Liver (tissue), 9 donors: ENCODE results near the gene CDC45. TPM values are rescaled to one million over a fixed set of nuclear protein-coding genes. Genes with fewer than 3 reads are reported as not detected.

Source experiments
- DNase-seq: peaks from one replicate; pipeline ENCODE4 v3.0.0-alpha.2; 2017; ENCODE audit warnings: low spot score
- H3K27ac ChIP-seq, 2 donors: one replicate each; pipeline ENCODE4 v1.7.0; 2013; ENCODE audit warnings: inconsistent platforms in 2 of 2, low read length in 2 of 2, control low read depth in 1 of 2, low read depth in 1 of 2, mild to moderate bottlenecking in 1 of 2
- H3K27me3 ChIP-seq, 4 donors: one replicate each; pipeline versions ENCODE4 v1.6.1 to v1.7.0; 2013; ENCODE audit warnings: low read length in 3 of 4, inconsistent platforms in 1 of 4, mild to moderate bottlenecking in 1 of 4, moderate library complexity in 1 of 4; ENCODE audit not compliant: control insufficient read depth in 4 of 4, insufficient read depth in 4 of 4
- H3K36me3 ChIP-seq, 4 donors: one replicate each; pipeline versions ENCODE4 v1.6.1 to v1.7.0; 2013; ENCODE audit warnings: low read length in 3 of 4, mild to moderate bottlenecking in 3 of 4, low read depth in 1 of 4, moderate library complexity in 1 of 4; ENCODE audit not compliant: control insufficient read depth in 4 of 4, insufficient read depth in 3 of 4
- H3K4me1 ChIP-seq, 4 donors: one replicate each; pipeline versions ENCODE4 v1.6.1 to v1.7.0; 2013; ENCODE audit warnings: low read length in 3 of 4, mild to moderate bottlenecking in 3 of 4, moderate library complexity in 1 of 4; ENCODE audit not compliant: control insufficient read depth in 4 of 4, insufficient read depth in 4 of 4
- H3K4me3 ChIP-seq, 3 donors: one replicate each; pipeline versions ENCODE4 v1.6.1 to v1.7.0; 2013; ENCODE audit warnings: low read length in 3 of 3, control low read depth in 1 of 3, low read depth in 1 of 3, mild to moderate bottlenecking in 1 of 3
- H3K9ac ChIP-seq, 2 donors: one replicate each; pipeline ENCODE4 v1.7.0; 2013; ENCODE audit warnings: low read length in 2 of 2, mild to moderate bottlenecking in 2 of 2, moderate library complexity in 2 of 2, control low read depth in 1 of 2, low read depth in 1 of 2
- H3K9me3 ChIP-seq, 4 donors: one replicate each; pipeline versions ENCODE4 v1.6.1 to v1.7.0; 2013; ENCODE audit warnings: low read length in 3 of 4; ENCODE audit not compliant: control insufficient read depth in 4 of 4
- FOXA2 ChIP-seq: IDR thresholded peaks from 2 replicates; pipeline ENCODE4 v1.6.1; 2016; ENCODE audit warnings: antibody characterized with exemption
- HNF4A ChIP-seq, 2 donors: conservative IDR thresholded peaks; 2 replicates each; pipeline ENCODE4 v1.6.1; 2016; ENCODE audit warnings: antibody characterized with exemption in 2 of 2, mild to moderate bottlenecking in 2 of 2
- NR2F2 ChIP-seq: IDR thresholded peaks from 2 replicates; pipeline ENCODE4 v1.6.1; 2016; ENCODE audit warnings: antibody characterized with exemption
- RXRA ChIP-seq, 2 donors: IDR thresholded peaks; 2 replicates each; pipeline ENCODE4 v1.6.1; 2017 to 2018; ENCODE audit warnings: antibody characterized with exemption in 2 of 2, mild to moderate bottlenecking in 1 of 2
- SP1 ChIP-seq: IDR thresholded peaks from 2 replicates; pipeline ENCODE4 v1.6.1; 2018; ENCODE audit warnings: antibody characterized with exemption, mild to moderate bottlenecking
- TAF1 ChIP-seq: conservative IDR thresholded peaks from 2 replicates; pipeline ENCODE4 v1.6.1; 2016; ENCODE audit warnings: antibody characterized with exemption, mild to moderate bottlenecking
- YY1 ChIP-seq: IDR thresholded peaks from 2 replicates; pipeline ENCODE4 v1.6.1; 2016; ENCODE audit warnings: antibody characterized with exemption, mild to moderate bottlenecking
- WGBS: extraction: QIAGEN DNeasy Blood & Tissue Kit; methylation state at CpG from one replicate; pipeline ENCODE4 v1.1.7; 2013; 5-methylcytosine and 5-hydroxymethylcytosine counted together
- polyA plus RNA-seq, 2 donors: library from polyadenylated mRNA; stranded (reverse) in 1 of 2; unstranded in 1 of 2; fragments of 200-250 nt in 1 of 2; fragments of >200 nt in 1 of 2; fragmentation: Nextera tagmentation in 1 of 2; extraction: Ambion mirVana in 1 of 2; gene quantifications; one replicate each; pipeline versions ENCODE4 v1.2.1 to v1.2.3, GENCODE V29; 2013 to 2015
- total RNA-seq, 2 donors: library from RNA; depleted of rRNA; stranded (reverse); fragments of >200 nt; gene quantifications; one replicate each; pipeline ENCODE4 v1.2.3, GENCODE V29; 2014
- TF ChIP-seq, protein P1 (sequence below): IDR thresholded peaks from 2 replicates; pipeline ENCODE4 v1.6.1; 2016; ENCODE audit warnings: antibody characterized with exemption
- TF ChIP-seq, protein P2 (sequence below): IDR thresholded peaks from 2 replicates; pipeline ENCODE4 v1.6.1; 2016; ENCODE audit warnings: antibody characterized with exemption, mild to moderate bottlenecking
- TF ChIP-seq, protein P3 (sequence below): fragments of 150-350 bp; IDR thresholded peaks from 2 replicates; pipeline ENCODE4 v1.5.1; 2017; ENCODE audit warnings: improper control_type of control experiment, low read depth, low read length; ENCODE audit not compliant: missing input control
- TF ChIP-seq, protein P4 (sequence below): IDR thresholded peaks from 2 replicates; pipeline ENCODE4 v1.6.1; 2016; ENCODE audit warnings: antibody characterized with exemption
- donor health status: healthy.
- donor health status: healthy.
- donor health status: healthy.
- donor health status: healthy.
- donor health status: healthy.

Gene CDC45
- total and polyA plus RNA-seq, 4 donors: 0.33 to 15.5 (median 0.94) TPM

DNA sequence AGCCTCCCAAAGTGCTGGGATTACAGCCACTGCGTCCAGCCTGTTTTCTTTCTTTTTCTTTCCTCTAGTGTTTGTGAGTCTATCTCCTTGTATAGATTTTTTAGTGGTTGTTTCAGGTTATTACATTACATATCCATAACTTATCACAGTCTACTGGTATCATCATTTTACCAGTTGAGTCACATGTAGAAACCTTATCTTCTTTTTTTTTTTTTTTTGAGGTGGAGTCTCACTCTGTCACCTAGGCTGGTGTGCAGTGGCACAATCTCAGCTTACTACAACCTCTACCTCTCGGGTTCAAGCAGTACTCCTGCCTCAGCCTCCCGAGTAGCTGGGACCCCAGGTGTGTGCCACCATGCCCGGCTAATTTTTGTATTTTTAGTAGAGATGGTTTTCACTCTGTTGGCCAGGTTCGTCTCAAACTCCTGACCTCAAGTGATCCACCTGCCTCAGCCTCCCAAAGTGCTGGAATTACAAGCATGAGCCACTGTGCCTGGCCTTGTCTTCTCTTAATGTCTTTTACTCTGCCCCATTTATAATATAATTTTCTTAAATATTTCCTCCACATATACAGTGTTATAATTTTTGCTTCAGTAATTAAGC, 11.0 kb downstream of the CDC45 start:
- TF ChIP-seq HNF4A (conservative IDR thresholded peaks at IDR 0.05) (no peak), YY1 (no peak), NR2F2 (no peak), TAF1 (no peak), RXRA (IDR thresholded peaks at IDR 0.05) (no peak), SP1 (no peak)
- TF ChIP-seq, protein P1, sequence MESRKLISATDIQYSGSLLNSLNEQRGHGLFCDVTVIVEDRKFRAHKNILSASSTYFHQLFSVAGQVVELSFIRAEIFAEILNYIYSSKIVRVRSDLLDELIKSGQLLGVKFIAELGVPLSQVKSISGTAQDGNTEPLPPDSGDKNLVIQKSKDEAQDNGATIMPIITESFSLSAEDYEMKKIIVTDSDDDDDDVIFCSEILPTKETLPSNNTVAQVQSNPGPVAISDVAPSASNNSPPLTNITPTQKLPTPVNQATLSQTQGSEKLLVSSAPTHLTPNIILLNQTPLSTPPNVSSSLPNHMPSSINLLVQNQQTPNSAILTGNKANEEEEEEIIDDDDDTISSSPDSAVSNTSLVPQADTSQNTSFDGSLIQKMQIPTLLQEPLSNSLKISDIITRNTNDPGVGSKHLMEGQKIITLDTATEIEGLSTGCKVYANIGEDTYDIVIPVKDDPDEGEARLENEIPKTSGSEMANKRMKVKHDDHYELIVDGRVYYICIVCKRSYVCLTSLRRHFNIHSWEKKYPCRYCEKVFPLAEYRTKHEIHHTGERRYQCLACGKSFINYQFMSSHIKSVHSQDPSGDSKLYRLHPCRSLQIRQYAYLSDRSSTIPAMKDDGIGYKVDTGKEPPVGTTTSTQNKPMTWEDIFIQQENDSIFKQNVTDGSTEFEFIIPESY: no peak
- TF ChIP-seq, protein P2, sequence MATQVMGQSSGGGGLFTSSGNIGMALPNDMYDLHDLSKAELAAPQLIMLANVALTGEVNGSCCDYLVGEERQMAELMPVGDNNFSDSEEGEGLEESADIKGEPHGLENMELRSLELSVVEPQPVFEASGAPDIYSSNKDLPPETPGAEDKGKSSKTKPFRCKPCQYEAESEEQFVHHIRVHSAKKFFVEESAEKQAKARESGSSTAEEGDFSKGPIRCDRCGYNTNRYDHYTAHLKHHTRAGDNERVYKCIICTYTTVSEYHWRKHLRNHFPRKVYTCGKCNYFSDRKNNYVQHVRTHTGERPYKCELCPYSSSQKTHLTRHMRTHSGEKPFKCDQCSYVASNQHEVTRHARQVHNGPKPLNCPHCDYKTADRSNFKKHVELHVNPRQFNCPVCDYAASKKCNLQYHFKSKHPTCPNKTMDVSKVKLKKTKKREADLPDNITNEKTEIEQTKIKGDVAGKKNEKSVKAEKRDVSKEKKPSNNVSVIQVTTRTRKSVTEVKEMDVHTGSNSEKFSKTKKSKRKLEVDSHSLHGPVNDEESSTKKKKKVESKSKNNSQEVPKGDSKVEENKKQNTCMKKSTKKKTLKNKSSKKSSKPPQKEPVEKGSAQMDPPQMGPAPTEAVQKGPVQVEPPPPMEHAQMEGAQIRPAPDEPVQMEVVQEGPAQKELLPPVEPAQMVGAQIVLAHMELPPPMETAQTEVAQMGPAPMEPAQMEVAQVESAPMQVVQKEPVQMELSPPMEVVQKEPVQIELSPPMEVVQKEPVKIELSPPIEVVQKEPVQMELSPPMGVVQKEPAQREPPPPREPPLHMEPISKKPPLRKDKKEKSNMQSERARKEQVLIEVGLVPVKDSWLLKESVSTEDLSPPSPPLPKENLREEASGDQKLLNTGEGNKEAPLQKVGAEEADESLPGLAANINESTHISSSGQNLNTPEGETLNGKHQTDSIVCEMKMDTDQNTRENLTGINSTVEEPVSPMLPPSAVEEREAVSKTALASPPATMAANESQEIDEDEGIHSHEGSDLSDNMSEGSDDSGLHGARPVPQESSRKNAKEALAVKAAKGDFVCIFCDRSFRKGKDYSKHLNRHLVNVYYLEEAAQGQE: no peak
- TF ChIP-seq, protein P3, sequence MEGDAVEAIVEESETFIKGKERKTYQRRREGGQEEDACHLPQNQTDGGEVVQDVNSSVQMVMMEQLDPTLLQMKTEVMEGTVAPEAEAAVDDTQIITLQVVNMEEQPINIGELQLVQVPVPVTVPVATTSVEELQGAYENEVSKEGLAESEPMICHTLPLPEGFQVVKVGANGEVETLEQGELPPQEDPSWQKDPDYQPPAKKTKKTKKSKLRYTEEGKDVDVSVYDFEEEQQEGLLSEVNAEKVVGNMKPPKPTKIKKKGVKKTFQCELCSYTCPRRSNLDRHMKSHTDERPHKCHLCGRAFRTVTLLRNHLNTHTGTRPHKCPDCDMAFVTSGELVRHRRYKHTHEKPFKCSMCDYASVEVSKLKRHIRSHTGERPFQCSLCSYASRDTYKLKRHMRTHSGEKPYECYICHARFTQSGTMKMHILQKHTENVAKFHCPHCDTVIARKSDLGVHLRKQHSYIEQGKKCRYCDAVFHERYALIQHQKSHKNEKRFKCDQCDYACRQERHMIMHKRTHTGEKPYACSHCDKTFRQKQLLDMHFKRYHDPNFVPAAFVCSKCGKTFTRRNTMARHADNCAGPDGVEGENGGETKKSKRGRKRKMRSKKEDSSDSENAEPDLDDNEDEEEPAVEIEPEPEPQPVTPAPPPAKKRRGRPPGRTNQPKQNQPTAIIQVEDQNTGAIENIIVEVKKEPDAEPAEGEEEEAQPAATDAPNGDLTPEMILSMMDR: no peak
- TF ChIP-seq, protein P4, sequence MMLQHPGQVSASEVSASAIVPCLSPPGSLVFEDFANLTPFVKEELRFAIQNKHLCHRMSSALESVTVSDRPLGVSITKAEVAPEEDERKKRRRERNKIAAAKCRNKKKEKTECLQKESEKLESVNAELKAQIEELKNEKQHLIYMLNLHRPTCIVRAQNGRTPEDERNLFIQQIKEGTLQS: no peak
- H3K36me3 ChIP-seq: no peaks in the 10 kb centered on the region
- 97% methylated on average over 5 of the region's 5 CpGs for WGBS

DNA sequence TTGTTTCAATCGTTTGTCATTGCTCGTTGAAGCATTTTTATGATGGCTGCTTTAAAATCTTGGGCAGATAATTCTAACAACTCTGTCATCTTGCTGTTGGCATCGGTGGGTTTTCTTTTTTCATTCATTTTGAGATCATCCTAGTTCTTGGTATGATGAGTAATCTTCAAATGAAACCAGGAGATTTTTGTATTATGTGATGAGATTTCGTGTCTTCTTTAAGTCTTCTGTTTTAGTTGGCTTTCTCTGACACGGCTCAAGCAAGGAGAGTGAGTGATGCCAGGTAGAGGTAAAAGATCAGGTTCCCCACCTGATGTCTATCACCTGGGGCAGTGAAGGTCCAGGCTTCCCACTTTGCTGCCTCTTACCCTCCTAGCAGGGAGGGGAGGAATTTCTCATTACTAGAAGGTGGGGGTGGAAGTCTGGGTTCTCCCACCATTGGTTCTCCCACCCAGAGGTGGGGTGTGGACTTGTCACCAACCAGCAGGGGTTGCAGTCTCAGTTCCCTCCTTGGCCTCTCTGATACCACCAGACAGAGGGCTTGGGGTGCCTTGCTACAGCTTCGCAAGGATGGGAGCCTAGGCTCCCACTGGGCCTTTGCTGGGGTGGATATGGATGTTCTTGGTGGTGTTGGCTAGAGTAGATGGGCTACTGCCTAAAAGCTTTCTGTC, 12.9 kb downstream of the CDC45 start:
- Histone ChIP-seq H3K4me3 (no peak overlapping the region), H3K27ac (no peak overlapping the region), H3K9me3 (no peaks in the 10 kb centered on the region), H3K9ac (no peak overlapping the region), H3K27me3 (no peaks in the 10 kb centered on the region), H3K4me1 (no peaks in the 10 kb centered on the region), H3K36me3 (no peaks in the 10 kb centered on the region)
- DNase-seq: no peak
- WGBS: 93% methylated on average over 6 of the region's 6 CpGs
- TF ChIP-seq, protein P4: no peak
- TF ChIP-seq FOXA2: no peak
- no peak for TF ChIP-seq YY1
- TF ChIP-seq RXRA (IDR thresholded peaks at IDR 0.05): no peak

More for the DNA sequence above, 11.0 kb downstream of the CDC45 start:
- no peak for DNase-seq
- H3K9me3 ChIP-seq: no peaks in the 10 kb centered on the region
- H3K27ac ChIP-seq: no peak overlapping the region
- H3K9ac ChIP-seq: no peak overlapping the region
- H3K4me1 ChIP-seq: no peaks in the 10 kb centered on the region
- H3K27me3 ChIP-seq: no peaks in the 10 kb centered on the region
- H3K4me3 ChIP-seq: no peak overlapping the region
